HUES48 (cell line): ENCODE measurements around the gene ARMC5.

Source experiments
- H3K27ac ChIP-seq: one replicate; pipeline ENCODE4 v1.7.0; 2013; ENCODE audit warnings: low read depth, low read length, inconsistent platforms
- H3K27me3 ChIP-seq: 2 replicates; pipeline ENCODE4 v1.6.1; 2013; ENCODE audit warnings: mild to moderate bottlenecking, low read length; ENCODE audit not compliant: control insufficient read depth, insufficient read depth
- H3K36me3 ChIP-seq: 2 replicates; pipeline ENCODE4 v1.6.1; 2013; ENCODE audit warnings: low read length; ENCODE audit not compliant: control insufficient read depth, insufficient read depth
- H3K4me1 ChIP-seq: 2 replicates; pipeline ENCODE4 v1.6.1; 2013; ENCODE audit warnings: mild to moderate bottlenecking, low read length; ENCODE audit not compliant: control insufficient read depth, insufficient read depth
- H3K4me3 ChIP-seq: 2 replicates; pipeline ENCODE4 v1.5.1; 2013; ENCODE audit warnings: mild to moderate bottlenecking, low read depth, low read length
- H3K9ac ChIP-seq: 2 replicates; pipeline ENCODE4 v1.6.1; 2013; ENCODE audit warnings: mild to moderate bottlenecking, low read depth, low read length, moderate library complexity
- H3K9me3 ChIP-seq: 2 replicates; pipeline ENCODE4 v1.6.1; 2013; ENCODE audit warnings: low read length; ENCODE audit not compliant: control insufficient read depth, insufficient read depth

ARMC5 gene

GRCh38 chr16:31504159-31504558 lies 44.9 kb downstream of the ARMC5 start:
- Histone ChIP-seq H3K9ac (no peak overlapping the region), H3K36me3 (peaks cover 14% of the 10 kb centered on the region), H3K4me3 (no peak overlapping the region), H3K4me1 (peaks cover 20% of the 10 kb centered on the region), H3K27ac (no peak overlapping the region), H3K9me3 (no peaks in the 10 kb centered on the region), H3K27me3 (no peaks in the 10 kb centered on the region)

GRCh38 chr16:31505483-31505882 lies 46.2 kb downstream of the ARMC5 start:
- peaks cover 8% of the 10 kb centered on the region; the same call in 1 of the 2 replicates for H3K36me3 ChIP-seq
- peaks cover 21% of the 10 kb centered on the region for H3K4me1 ChIP-seq
- H3K9ac ChIP-seq: no peak overlapping the region
- no peak overlapping the region for H3K27ac ChIP-seq
- no peak overlapping the region for H3K4me3 ChIP-seq
- no peaks in the 10 kb centered on the region for H3K9me3 ChIP-seq
- no peaks in the 10 kb centered on the region for H3K27me3 ChIP-seq

GRCh38 chr16:31507617-31507928 lies 48.3 kb downstream of the ARMC5 start:
- Histone ChIP-seq H3K9me3 (no peaks in the 10 kb centered on the region), H3K4me1 (peaks cover 11% of the 10 kb centered on the region), H3K36me3 (peaks cover 8% of the 10 kb centered on the region; the same call in 1 of the 2 replicates), H3K27me3 (no peaks in the 10 kb centered on the region), H3K9ac (peak overlapping the region; percentile 89), H3K4me3 (peak overlapping the region; percentile 85), H3K27ac (peak overlapping the region; percentile 83)

- Histone ChIP-seq H3K4me3 (peak within 1 kb of the TSS; percentile 85), H3K9me3 (no peaks in the 10 kb centered on the region), H3K27ac (peak within 1 kb of the TSS; percentile 83), H3K36me3 (peaks cover 8% of the 10 kb centered on the region; the same call in 1 of the 2 replicates), H3K9ac (peak within 1 kb of the TSS; percentile 89), H3K4me1 (peaks cover 11% of the 10 kb centered on the region), H3K27me3 (no peaks in the 10 kb centered on the region)
These were observed 48.8 kb downstream of the ARMC5 start, which contains the start of gene RUSF1 for GRCh38 chr16:31507929-31508705. TSS of gene RUSF1 (minus strand) at chr16:31508391. CDS start at chr16:31508373, 18 bp downstream.

GRCh38 chr16:31508706-31509195 lies 49.5 kb downstream of the ARMC5 start:
- H3K4me1 ChIP-seq: peaks cover 11% of the 10 kb centered on the region
- H3K4me3 ChIP-seq: peak overlapping the region; percentile 85
- peak overlapping the region; percentile 83 for H3K27ac ChIP-seq
- peaks cover 8% of the 10 kb centered on the region; the same call in 1 of the 2 replicates for H3K36me3 ChIP-seq
- no peaks in the 10 kb centered on the region for H3K27me3 ChIP-seq
- peak overlapping the region; percentile 89 for H3K9ac ChIP-seq
- no peaks in the 10 kb centered on the region for H3K9me3 ChIP-seq

- H3K27me3 ChIP-seq: no peaks in the 10 kb centered on the region
- H3K9me3 ChIP-seq: peaks cover 4% of the 10 kb centered on the region; the same call in 1 of the 2 replicates
- no peak overlapping the region for H3K4me3 ChIP-seq
- no peak overlapping the region for H3K9ac ChIP-seq
- H3K4me1 ChIP-seq: peaks cover 7% of the 10 kb centered on the region; the same call in 1 of the 2 replicates
- no peak overlapping the region for H3K27ac ChIP-seq
- no peaks in the 10 kb centered on the region for H3K36me3 ChIP-seq
These were observed 53.8 kb downstream of the ARMC5 start for GRCh38 chr16:31513126-31513525.

GRCh38 chr16:31513884-31514283 lies 54.6 kb downstream of the ARMC5 start:
- Histone ChIP-seq H3K9ac (no peak overlapping the region), H3K4me1 (peaks cover 6% of the 10 kb centered on the region; the same call in 1 of the 2 replicates), H3K9me3 (peaks cover 4% of the 10 kb centered on the region; the same call in 1 of the 2 replicates), H3K27me3 (no peaks in the 10 kb centered on the region), H3K4me3 (no peak overlapping the region), H3K27ac (no peak overlapping the region), H3K36me3 (no peaks in the 10 kb centered on the region)
